Measurements from ENCODE around the gene HGD.

GRCh38 chr3:120705884-120706582 is 24.0 kb upstream of the HGD start:
- TF ChIP-seq CTCF (conservative IDR thresholded peaks at IDR 0.05 in 1 of 2, IDR thresholded peaks at IDR 0.05 in 1 of 2; ENCODE audit: low read depth in 1 of 2, low read length in 2 of 2) (no peak), EZH2 (IDR thresholded peaks at IDR 0.05; ENCODE audit: low read length, missing control alignments) (no peak)

All from fibroblast of lung (primary cell).